Skeletal muscle satellite cell (primary cell): Measurements from ENCODE around the gene DOCK3.
"Not testable (repeated sequence)": the region's sequence is repeated elsewhere in the genome, so short reads cannot be mapped to it uniquely, and the experiment has no call there.

Source experiments
- H3K27me3 ChIP-seq: 2 replicates; pipeline ENCODE4 v1.7.0; 2013; ENCODE audit warnings: low read length; ENCODE audit not compliant: control insufficient read depth, insufficient read depth
- H3K36me3 ChIP-seq: 2 replicates; pipeline ENCODE4 v1.7.0; 2013; ENCODE audit warnings: mild to moderate bottlenecking, control low read depth, low read length; ENCODE audit not compliant: insufficient read depth
- H3K4me1 ChIP-seq: 2 replicates; pipeline ENCODE4 v1.7.0; 2013; ENCODE audit warnings: low read length; ENCODE audit not compliant: control insufficient read depth, insufficient read depth
- H3K4me2 ChIP-seq: 2 replicates; pipeline ENCODE4 v1.7.0; 2013; ENCODE audit warnings: mild to moderate bottlenecking, low read length
- H3K4me3 ChIP-seq: 2 replicates; pipeline ENCODE4 v1.7.0; 2013; ENCODE audit warnings: low read length
- H3K9ac ChIP-seq: 2 replicates; pipeline ENCODE4 v1.7.0; 2013; ENCODE audit warnings: mild to moderate bottlenecking, low read depth, low read length, moderate library complexity
- H3K9me3 ChIP-seq: replicated peaks from 2 replicates; pipeline ENCODE4 v1.7.0; 2013; ENCODE audit warnings: mild to moderate bottlenecking, control low read depth, low read length

The DOCK3 gene

DNA sequence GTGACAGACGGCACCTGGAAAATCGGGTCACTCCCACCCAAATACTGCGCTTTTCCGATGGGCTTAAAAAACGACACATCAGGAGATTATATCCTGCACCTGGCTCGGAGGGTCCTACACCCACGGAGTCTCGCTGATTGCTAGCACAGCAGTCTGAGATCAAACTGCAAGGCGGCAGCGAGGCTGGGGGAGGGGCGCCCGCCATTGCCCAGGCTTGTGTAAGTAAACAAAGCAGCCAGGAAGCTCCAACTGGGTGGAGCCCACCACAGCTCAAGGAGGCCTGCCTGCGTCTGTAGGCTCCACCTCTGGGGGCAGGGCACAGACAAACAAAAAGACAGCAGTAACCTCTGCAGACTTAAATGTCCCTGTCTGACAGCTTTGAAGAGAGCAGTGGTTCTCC lies 524.6 kb downstream of the DOCK3 start:
- H3K9ac ChIP-seq, H3K27me3 ChIP-seq, H3K36me3 ChIP-seq, H3K4me2 ChIP-seq, H3K4me1 ChIP-seq, H3K4me3 ChIP-seq, H3K9me3 ChIP-seq: not testable (repeated sequence)

DNA sequence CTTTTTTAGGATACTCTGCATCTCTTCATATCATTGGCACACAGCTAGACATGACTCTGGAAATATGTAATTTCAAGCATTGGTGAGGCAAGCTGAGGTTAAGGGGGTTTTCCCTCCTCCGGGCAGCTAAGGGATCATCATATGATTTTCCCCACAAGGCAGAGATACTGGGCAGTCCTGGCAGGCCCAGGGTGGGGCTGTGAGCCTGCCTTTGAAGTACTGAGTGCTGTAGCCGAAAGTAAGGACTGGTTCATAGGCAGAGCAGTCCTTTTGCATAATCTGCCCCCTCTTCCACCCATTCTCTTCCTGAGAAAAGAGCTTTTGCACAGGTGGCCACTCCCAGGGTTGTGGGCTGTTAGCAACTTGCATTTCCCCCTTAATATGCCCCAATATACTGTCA lies 541.6 kb downstream of the DOCK3 start:
- H3K9me3 ChIP-seq = no peaks in the 10 kb centered on the region
- H3K4me3 ChIP-seq = no peak overlapping the region
- no peaks in the 10 kb centered on the region for H3K27me3 ChIP-seq

GRCh38 chr3:51221959-51222358 lies 547.2 kb downstream of the DOCK3 start:
- H3K9me3 ChIP-seq = no peaks in the 10 kb centered on the region
- H3K4me1 ChIP-seq = no peaks in the 10 kb centered on the region
- no peaks in the 10 kb centered on the region for H3K27me3 ChIP-seq
- no peaks in the 10 kb centered on the region for H3K36me3 ChIP-seq
- H3K4me3 ChIP-seq = no peak overlapping the region
- no peak overlapping the region for H3K4me2 ChIP-seq
- H3K9ac ChIP-seq = no peak overlapping the region

More for the DNA sequence above, 541.6 kb downstream of the DOCK3 start:
- H3K36me3 ChIP-seq = no peaks in the 10 kb centered on the region
- no peak overlapping the region for H3K4me2 ChIP-seq
- H3K9ac ChIP-seq = no peak overlapping the region
- H3K4me1 ChIP-seq = no peaks in the 10 kb centered on the region

- Histone ChIP-seq H3K4me1 (no peaks in the 10 kb centered on the region), H3K9me3 (no peaks in the 10 kb centered on the region), H3K27me3 (no peaks in the 10 kb centered on the region), H3K4me3 (no peak overlapping the region), H3K9ac (no peak overlapping the region), H3K36me3 (no peaks in the 10 kb centered on the region), H3K4me2 (no peak overlapping the region)
These were observed 549.6 kb downstream of the DOCK3 start for GRCh38 chr3:51224283-51224682.

GRCh38 chr3:51224843-51225242 lies 550.1 kb downstream of the DOCK3 start:
- Histone ChIP-seq H3K9ac (no peak overlapping the region), H3K4me3 (no peak overlapping the region)

DNA sequence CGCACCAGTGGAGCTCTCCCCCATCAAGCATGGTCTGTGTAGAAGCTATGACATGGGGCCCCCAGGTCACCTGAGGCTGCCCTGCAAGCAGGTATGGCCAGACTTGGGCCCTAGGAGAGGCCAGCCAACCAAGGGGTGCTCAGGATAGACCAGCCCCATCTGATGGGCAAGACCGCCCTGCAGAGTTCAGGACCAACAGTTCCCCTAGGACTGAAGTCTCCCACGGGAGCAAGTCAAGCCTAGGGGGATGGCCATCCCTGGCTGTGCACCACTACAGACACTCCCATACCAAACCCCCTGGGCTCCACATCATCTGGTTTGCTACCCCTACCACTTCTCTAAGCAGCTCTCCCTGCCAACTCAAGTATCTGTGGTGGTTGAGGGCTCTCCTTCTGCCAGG lies 568.2 kb downstream of the DOCK3 start:
- H3K9ac ChIP-seq = no peak overlapping the region
- H3K4me2 ChIP-seq = no peak overlapping the region
- no peaks in the 10 kb centered on the region for H3K36me3 ChIP-seq
- no peaks in the 10 kb centered on the region for H3K9me3 ChIP-seq
- H3K4me1 ChIP-seq = no peaks in the 10 kb centered on the region
- H3K4me3 ChIP-seq = no peak overlapping the region
- H3K27me3 ChIP-seq = no peaks in the 10 kb centered on the region

More at GRCh38 chr3:51224843-51225242, 550.1 kb downstream of the DOCK3 start:
- no peaks in the 10 kb centered on the region for H3K4me1 ChIP-seq
- H3K27me3 ChIP-seq = no peaks in the 10 kb centered on the region
- no peaks in the 10 kb centered on the region for H3K9me3 ChIP-seq
- H3K36me3 ChIP-seq = no peaks in the 10 kb centered on the region
- H3K4me2 ChIP-seq = no peak overlapping the region

DNA sequence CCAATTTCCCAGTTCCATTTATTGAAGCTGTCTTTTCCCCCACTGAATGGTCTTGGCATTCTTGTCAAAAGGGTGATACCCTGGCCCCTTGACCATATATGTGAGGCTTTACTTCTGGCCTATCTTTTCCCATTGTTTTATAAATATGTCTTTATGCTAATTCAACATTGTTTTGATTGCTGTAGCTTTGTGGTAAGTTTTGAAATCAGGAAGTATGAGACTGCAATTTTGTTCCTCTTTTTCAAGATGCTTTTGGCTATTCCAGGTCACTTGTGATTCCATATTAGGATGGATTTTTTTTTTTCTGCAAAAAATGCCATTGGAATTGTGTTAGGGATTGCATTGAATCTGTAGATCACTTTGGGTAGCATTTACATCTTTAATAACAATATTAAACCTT lies 569.2 kb downstream of the DOCK3 start:
- Histone ChIP-seq H3K9ac (no peak overlapping the region), H3K4me2 (no peak overlapping the region), H3K9me3 (no peaks in the 10 kb centered on the region), H3K4me1 (no peaks in the 10 kb centered on the region), H3K36me3 (no peaks in the 10 kb centered on the region), H3K27me3 (no peaks in the 10 kb centered on the region), H3K4me3 (no peak overlapping the region)

DNA sequence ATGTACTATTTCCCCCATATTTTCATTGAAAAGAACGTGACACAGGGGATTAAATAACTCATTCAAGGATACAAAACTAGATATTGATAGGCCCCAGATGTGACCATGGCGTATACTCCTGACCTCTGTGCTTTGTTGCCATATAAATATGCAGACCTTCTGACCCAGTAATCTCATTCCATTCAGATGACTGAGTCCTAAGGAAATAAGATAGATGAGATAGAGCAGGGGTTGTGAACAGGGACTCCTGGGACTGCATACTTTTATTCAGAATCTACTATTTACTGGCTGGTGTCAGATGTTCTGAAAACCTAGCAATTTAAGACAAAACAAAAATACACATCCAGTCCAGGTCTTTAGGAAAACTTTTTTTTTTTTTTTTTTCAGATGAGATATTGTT lies 571.1 kb downstream of the DOCK3 start:
- Histone ChIP-seq H3K27me3 (no peaks in the 10 kb centered on the region), H3K4me1 (no peaks in the 10 kb centered on the region), H3K9ac (no peak overlapping the region), H3K9me3 (no peaks in the 10 kb centered on the region), H3K36me3 (no peaks in the 10 kb centered on the region), H3K4me2 (no peak overlapping the region), H3K4me3 (no peak overlapping the region)

DNA sequence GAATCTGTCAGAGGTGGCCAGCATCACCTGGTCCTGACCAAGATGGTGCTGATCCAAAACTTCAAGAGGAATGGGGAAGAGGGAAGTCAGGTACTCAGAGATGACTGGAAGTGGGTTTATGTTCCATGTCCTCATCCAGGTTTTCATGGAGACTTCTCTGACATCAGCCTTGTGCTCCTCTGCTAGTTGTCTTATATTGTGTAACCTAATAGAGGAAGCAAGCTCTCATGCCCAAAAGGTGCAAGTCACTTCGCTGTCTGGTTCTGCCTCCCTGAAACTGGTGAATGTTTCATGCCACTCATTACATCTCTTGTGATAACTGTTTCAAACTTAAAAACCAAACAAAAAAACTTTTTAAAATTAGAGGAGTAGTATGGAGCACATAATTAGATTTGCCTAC lies 583.1 kb downstream of the DOCK3 start:
- no peaks in the 10 kb centered on the region for H3K9me3 ChIP-seq
- no peaks in the 10 kb centered on the region for H3K4me1 ChIP-seq
- H3K4me3 ChIP-seq = no peak overlapping the region
- no peaks in the 10 kb centered on the region for H3K27me3 ChIP-seq
- no peak overlapping the region for H3K9ac ChIP-seq
- no peak overlapping the region for H3K4me2 ChIP-seq
- H3K36me3 ChIP-seq = no peaks in the 10 kb centered on the region

GRCh38 chr3:51264166-51264565 lies 589.4 kb downstream of the DOCK3 start:
- not testable (repeated sequence) for H3K36me3 ChIP-seq, H3K4me2 ChIP-seq, H3K27me3 ChIP-seq, H3K9me3 ChIP-seq, H3K4me1 ChIP-seq, H3K9ac ChIP-seq, H3K4me3 ChIP-seq

GRCh38 chr3:51268132-51268531 lies 593.4 kb downstream of the DOCK3 start:
- Histone ChIP-seq H3K9me3 (no peaks in the 10 kb centered on the region), H3K4me2 (no peak overlapping the region), H3K9ac (no peak overlapping the region), H3K27me3 (no peaks in the 10 kb centered on the region), H3K4me3 (no peak overlapping the region), H3K4me1 (no peaks in the 10 kb centered on the region), H3K36me3 (no peaks in the 10 kb centered on the region)

DNA sequence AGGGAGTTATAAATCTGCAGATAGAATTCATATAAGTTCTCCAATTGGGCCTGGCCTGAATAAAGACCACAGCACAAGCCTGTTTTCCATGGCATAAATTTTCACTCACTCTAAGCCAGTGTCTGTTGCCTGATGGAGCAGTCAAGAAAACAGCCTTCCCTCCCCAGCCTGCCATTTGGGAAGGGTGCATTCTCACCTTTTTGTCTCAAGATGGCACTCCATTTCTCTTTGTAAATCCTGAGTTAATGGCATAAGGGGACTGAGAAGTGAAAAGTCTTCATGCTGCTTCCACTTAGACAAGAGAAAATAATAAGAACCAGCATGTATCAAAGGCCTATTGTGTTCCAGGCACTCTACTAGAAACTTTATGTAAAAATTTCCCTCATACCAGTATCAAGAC lies 594.7 kb downstream of the DOCK3 start:
- H3K9ac ChIP-seq = no peak overlapping the region
- H3K4me1 ChIP-seq = no peaks in the 10 kb centered on the region
- H3K36me3 ChIP-seq = no peaks in the 10 kb centered on the region
- H3K4me2 ChIP-seq = no peak overlapping the region
- H3K4me3 ChIP-seq = no peak overlapping the region
- no peaks in the 10 kb centered on the region for H3K27me3 ChIP-seq
- no peaks in the 10 kb centered on the region for H3K9me3 ChIP-seq
